Measurements from ENCODE around the gene LRRC4C.
"Not testable (repeated sequence)": the region's sequence is repeated elsewhere in the genome, so short reads cannot be mapped to it uniquely, and the experiment has no call there.

Gene LRRC4C

DNA sequence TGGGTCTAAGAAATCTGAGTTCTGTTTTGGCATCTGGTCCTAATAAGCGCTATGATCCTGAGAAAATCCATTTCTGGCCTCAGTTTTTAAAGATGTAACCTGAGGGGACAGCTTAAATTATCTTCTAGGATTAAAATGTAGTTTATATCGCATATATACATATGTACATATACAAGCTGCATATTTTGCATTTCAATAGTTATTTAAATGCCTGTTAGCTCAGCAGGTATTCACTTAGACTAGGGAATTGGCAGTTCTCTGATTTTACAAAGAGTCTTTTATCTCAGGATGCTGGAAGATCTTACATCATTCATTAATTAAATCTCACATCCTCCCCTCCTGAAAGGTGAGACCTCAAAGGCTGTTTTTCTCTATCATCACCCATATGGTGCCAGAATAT, 1232.8 kb downstream of the LRRC4C start:
- DNase-seq (ENCODE audit: insufficient read length, low spot score): no peak
- FAIRE-seq: no peak
- TF ChIP-seq POLR2A (IDR thresholded peaks at IDR 0.05; ENCODE audit: low read depth, low read length) (no peak), POLR2AphosphoS5 (IDR thresholded peaks at IDR 0.05; ENCODE audit: low read depth, low read length) (no peak)

GRCh38 chr11:40223596-40224330, 1235.7 kb downstream of the LRRC4C start:
- no peak for FAIRE-seq
- DNase-seq (ENCODE audit: insufficient read length, low spot score): no peak
- no peak for TF ChIP-seq PAX5 (IDR thresholded peaks at IDR 0.05; ENCODE audit: insufficient read depth, low read length, severe bottlenecking)
- no peak for TF ChIP-seq SPI1 (IDR thresholded peaks at IDR 0.05; ENCODE audit: low read depth, low read length)
- TF ChIP-seq POU2F2 (IDR thresholded peaks at IDR 0.05; ENCODE audit: low read depth, low read length): no peak
- TF ChIP-seq TAF1 (IDR thresholded peaks at IDR 0.05; ENCODE audit: low read depth, low read length): no peak
- no peak for TF ChIP-seq POLR2A (IDR thresholded peaks at IDR 0.05; ENCODE audit: low read depth, low read length)
- TF ChIP-seq POLR2AphosphoS5 (IDR thresholded peaks at IDR 0.05; ENCODE audit: low read depth, low read length): no peak

DNA sequence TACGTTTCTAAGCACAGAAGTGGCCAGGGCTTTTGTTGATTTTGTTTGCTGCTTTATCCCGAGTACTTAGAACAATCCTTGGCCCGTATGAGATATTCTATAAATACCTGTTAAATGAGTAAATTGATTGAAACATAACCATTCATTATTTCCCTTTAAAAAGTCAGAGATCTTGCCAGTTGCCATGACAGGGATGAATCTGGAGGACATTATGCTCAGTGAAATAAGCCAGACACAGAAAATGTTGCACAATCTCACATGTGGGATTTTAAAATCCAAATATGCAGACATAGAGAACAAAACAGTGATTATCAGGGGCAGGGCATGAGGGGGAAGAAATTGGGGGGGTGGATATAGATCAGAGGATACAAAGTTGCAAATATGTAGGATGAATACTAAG, 1240.1 kb downstream of the LRRC4C start:
- FAIRE-seq (no peak), DNase-seq (ENCODE audit: insufficient read length, low spot score) (no peak)
- TF ChIP-seq SPI1 (IDR thresholded peaks at IDR 0.05; ENCODE audit: low read depth, low read length) (no peak), POU2F2 (IDR thresholded peaks at IDR 0.05; ENCODE audit: low read depth, low read length) (no peak), POLR2AphosphoS5 (IDR thresholded peaks at IDR 0.05; ENCODE audit: low read depth, low read length) (no peak), TAF1 (IDR thresholded peaks at IDR 0.05; ENCODE audit: low read depth, low read length) (no peak), PAX5 (IDR thresholded peaks at IDR 0.05; ENCODE audit: insufficient read depth, low read length, severe bottlenecking) (no peak), POLR2A (IDR thresholded peaks at IDR 0.05; ENCODE audit: low read depth, low read length) (no peak)

DNA sequence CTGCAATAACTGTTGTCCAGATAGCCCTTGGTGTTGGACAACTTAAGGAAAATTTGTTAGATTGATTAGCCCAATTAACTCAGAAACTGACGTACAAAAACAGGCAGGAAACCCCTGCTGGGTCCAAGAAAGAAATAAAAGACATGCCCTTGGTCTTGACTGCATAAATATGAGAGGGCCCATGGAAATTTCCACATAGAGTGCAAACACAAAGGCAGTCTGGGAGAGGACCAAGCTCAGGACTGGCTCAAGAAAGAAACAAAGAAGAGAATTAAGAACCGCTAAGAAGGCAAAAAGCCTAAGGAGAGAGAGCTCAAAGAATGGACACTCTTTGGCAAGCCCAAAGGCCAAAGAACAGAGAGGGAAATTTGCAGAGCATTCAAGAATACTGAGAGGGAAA, 1243.9 kb downstream of the LRRC4C start:
- FAIRE-seq (no peak), DNase-seq (ENCODE audit: insufficient read length, low spot score) (no peak)
- TF ChIP-seq POLR2A (IDR thresholded peaks at IDR 0.05; ENCODE audit: low read depth, low read length): no peak
- no peak for TF ChIP-seq PAX5 (IDR thresholded peaks at IDR 0.05; ENCODE audit: insufficient read depth, low read length, severe bottlenecking)
- TF ChIP-seq TAF1 (IDR thresholded peaks at IDR 0.05; ENCODE audit: low read depth, low read length): no peak
- no peak for TF ChIP-seq SPI1 (IDR thresholded peaks at IDR 0.05; ENCODE audit: low read depth, low read length)
- no peak for TF ChIP-seq POLR2AphosphoS5 (IDR thresholded peaks at IDR 0.05; ENCODE audit: low read depth, low read length)
- no peak for TF ChIP-seq POU2F2 (IDR thresholded peaks at IDR 0.05; ENCODE audit: low read depth, low read length)

- DNase-seq (ENCODE audit: insufficient read length, low spot score) (no peak), FAIRE-seq (no peak)
- TF ChIP-seq TAF1 (IDR thresholded peaks at IDR 0.05; ENCODE audit: low read depth, low read length): no peak
- no peak for TF ChIP-seq POLR2AphosphoS5 (IDR thresholded peaks at IDR 0.05; ENCODE audit: low read depth, low read length)
- no peak for TF ChIP-seq POU2F2 (IDR thresholded peaks at IDR 0.05; ENCODE audit: low read depth, low read length)
- TF ChIP-seq PAX5 (IDR thresholded peaks at IDR 0.05; ENCODE audit: insufficient read depth, low read length, severe bottlenecking): no peak
- no peak for TF ChIP-seq SPI1 (IDR thresholded peaks at IDR 0.05; ENCODE audit: low read depth, low read length)
- TF ChIP-seq POLR2A (IDR thresholded peaks at IDR 0.05; ENCODE audit: low read depth, low read length): no peak
Observed at GRCh38 chr11:40207416-40207815, 1252.0 kb downstream of the LRRC4C start.

DNA sequence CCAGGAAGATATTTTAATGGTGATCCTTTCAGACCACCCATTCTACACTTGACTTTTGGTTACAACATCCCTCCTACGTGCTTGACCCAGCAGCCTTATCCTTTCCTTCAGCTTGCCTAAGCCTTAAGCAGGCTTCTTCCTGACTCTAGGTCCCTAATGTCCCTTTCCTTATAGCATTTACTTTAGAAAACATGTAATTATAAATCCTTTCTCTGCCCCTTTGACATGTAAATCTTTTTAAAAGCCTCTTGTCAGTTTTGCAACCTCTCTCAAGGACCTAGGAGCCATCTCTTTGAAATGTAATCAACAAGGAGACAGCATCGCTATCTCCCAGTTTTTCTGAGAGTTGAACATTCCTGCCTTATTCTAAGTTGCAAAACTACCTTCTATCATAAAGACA, 1255.2 kb downstream of the LRRC4C start:
- FAIRE-seq (no peak), DNase-seq (ENCODE audit: insufficient read length, low spot score) (no peak)
- TF ChIP-seq TAF1 (IDR thresholded peaks at IDR 0.05; ENCODE audit: low read depth, low read length) (no peak), SPI1 (IDR thresholded peaks at IDR 0.05; ENCODE audit: low read depth, low read length) (no peak), PAX5 (IDR thresholded peaks at IDR 0.05; ENCODE audit: insufficient read depth, low read length, severe bottlenecking) (no peak), POLR2AphosphoS5 (IDR thresholded peaks at IDR 0.05; ENCODE audit: low read depth, low read length) (no peak), POLR2A (IDR thresholded peaks at IDR 0.05; ENCODE audit: low read depth, low read length) (no peak), POU2F2 (IDR thresholded peaks at IDR 0.05; ENCODE audit: low read depth, low read length) (no peak)

GRCh38 chr11:40203606-40204005, 1255.8 kb downstream of the LRRC4C start:
- FAIRE-seq (no peak), DNase-seq (ENCODE audit: insufficient read length, low spot score) (no peak)
- TF ChIP-seq TAF1 (IDR thresholded peaks at IDR 0.05; ENCODE audit: low read depth, low read length): no peak
- no peak for TF ChIP-seq POLR2AphosphoS5 (IDR thresholded peaks at IDR 0.05; ENCODE audit: low read depth, low read length)
- TF ChIP-seq SPI1 (IDR thresholded peaks at IDR 0.05; ENCODE audit: low read depth, low read length): no peak
- no peak for TF ChIP-seq PAX5 (IDR thresholded peaks at IDR 0.05; ENCODE audit: insufficient read depth, low read length, severe bottlenecking)
- no peak for TF ChIP-seq POU2F2 (IDR thresholded peaks at IDR 0.05; ENCODE audit: low read depth, low read length)
- TF ChIP-seq POLR2A (IDR thresholded peaks at IDR 0.05; ENCODE audit: low read depth, low read length): no peak

GRCh38 chr11:40202589-40203270, 1256.7 kb downstream of the LRRC4C start:
- FAIRE-seq (no peak), DNase-seq (ENCODE audit: insufficient read length, low spot score) (no peak)
- TF ChIP-seq POLR2AphosphoS5 (IDR thresholded peaks at IDR 0.05; ENCODE audit: low read depth, low read length) (no peak), TAF1 (IDR thresholded peaks at IDR 0.05; ENCODE audit: low read depth, low read length) (no peak), SPI1 (IDR thresholded peaks at IDR 0.05; ENCODE audit: low read depth, low read length) (no peak), POLR2A (IDR thresholded peaks at IDR 0.05; ENCODE audit: low read depth, low read length) (no peak), PAX5 (IDR thresholded peaks at IDR 0.05; ENCODE audit: insufficient read depth, low read length, severe bottlenecking) (no peak), POU2F2 (IDR thresholded peaks at IDR 0.05; ENCODE audit: low read depth, low read length) (no peak)

GRCh38 chr11:40192590-40192989, 1266.9 kb downstream of the LRRC4C start:
- not testable (repeated sequence) for FAIRE-seq; DNase-seq (ENCODE audit: insufficient read length, low spot score)

- DNase-seq (ENCODE audit: insufficient read length, low spot score) (no peak), FAIRE-seq (no peak)
- TF ChIP-seq PAX5 (IDR thresholded peaks at IDR 0.05; ENCODE audit: insufficient read depth, low read length, severe bottlenecking) (no peak), POLR2A (IDR thresholded peaks at IDR 0.05; ENCODE audit: low read depth, low read length) (no peak), POLR2AphosphoS5 (IDR thresholded peaks at IDR 0.05; ENCODE audit: low read depth, low read length) (no peak)
Observed at GRCh38 chr11:40190294-40190693, 1269.2 kb downstream of the LRRC4C start.

Measured in GM12891 (cell line).